ENCODE results near the gene NLRP6. TPM values are rescaled to one million over a fixed set of nuclear protein-coding genes. Genes with fewer than 3 reads are reported as not detected.
"Not testable (repeated sequence)": the region's sequence is repeated elsewhere in the genome, so short reads cannot be mapped to it uniquely, and the experiment has no call there.

Gene NLRP6
- total RNA-seq, 4 donors from 2014 or later: 0.13 to 2.2 (median 0.42) TPM; not detected in 1

DNA sequence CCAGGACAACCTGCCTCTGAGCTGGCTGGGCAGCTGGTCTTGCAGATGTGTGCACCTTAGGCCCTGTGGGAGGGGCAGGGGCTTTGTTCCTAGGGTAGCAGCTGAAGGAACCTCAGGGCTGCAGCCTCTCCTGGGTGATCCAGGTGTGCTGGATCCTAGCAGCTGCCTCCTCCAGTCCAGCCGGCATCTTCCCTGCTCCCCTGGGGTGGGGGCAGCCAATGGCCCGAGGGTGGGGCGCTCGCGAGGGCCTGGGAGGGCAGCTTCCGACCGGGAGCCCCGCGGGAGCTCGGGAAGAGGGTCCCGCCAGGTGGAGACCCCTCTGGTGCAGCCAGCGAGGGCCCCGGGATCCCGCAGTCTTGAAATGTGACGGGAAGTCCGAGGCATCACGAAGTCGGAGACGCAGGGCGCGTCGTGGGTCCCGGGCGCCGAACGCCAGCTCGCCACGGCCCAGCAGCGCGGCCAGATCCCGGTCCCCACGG is 37.3 kb downstream of the NLRP6 start:
- H3K27me3 ChIP-seq: peaks cover 0 to 19% (median 8%) of the 10 kb centered on the region in 4 donors
- 55% methylated on average over 27 of the region's 32 CpGs for WGBS
- intact Hi-C loops (cut with DNase I): no loop called here
- no peaks in the 10 kb centered on the region for H3K36me3 ChIP-seq
- H3K9me3 ChIP-seq: peaks cover 0 to 3% (median 0%) of the 10 kb centered on the region in 4 donors
- DNase-seq (ENCODE audit: extremely low spot score): no peak
- TF ChIP-seq CTCF (IDR thresholded peaks at IDR 0.05) (no peak), POLR2A (IDR thresholded peaks at IDR 0.05; ENCODE audit: low read depth) (no peak), POLR2AphosphoS5 (IDR thresholded peaks at IDR 0.05) (no peak), EP300 (IDR thresholded peaks at IDR 0.05) (no peak)
- H3K4me1 ChIP-seq: peaks cover 8 to 48% (median 42%) of the 10 kb centered on the region in 4 donors
- peak overlapping the region; percentile 52 to 71 (median 56) for H3K4me3 ChIP-seq
- peak overlapping the region; percentile 76 to 86 (median 78) for H3K27ac ChIP-seq (replicated peaks in 1 of 4)

DNA sequence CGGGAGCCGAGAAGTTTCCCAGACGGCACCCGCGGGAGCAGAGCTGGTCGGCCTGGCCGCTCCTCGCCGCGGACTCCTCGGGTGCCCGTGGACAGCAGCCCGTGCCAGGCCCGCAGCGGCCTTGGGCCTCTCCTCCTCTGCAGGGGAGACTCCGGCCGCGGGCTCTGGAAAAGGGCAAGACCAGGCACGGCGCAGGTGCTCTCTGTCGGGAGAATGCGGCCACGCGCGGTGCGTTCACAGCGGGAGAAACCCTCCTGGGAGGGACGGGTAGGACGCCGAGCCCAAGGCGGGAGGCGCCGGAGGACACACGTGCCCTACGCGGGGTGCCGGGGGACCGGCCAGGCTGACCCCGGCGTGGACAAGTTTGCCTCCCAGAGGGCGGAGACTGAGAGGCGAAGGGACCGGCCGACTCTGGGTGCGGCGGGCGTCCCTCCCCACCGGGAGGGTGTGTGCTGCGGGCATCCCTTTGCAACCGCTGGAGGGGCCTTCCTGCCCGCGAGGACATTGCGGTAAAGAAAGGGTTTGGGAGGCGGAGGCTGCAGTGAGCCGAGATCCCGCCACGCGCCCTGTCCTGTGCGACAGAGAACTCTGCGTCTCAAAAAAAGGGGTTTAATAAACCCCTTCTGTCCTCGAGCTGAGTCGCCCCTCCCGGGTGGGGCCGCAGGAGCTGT is 38.0 kb downstream of the NLRP6 start:
- Histone ChIP-seq H3K27ac (replicated peaks in 1 of 4) (peak overlapping the region; percentile 76 to 86 (median 78)), H3K36me3 (no peaks in the 10 kb centered on the region), H3K4me1 (peaks cover 8 to 52% (median 46%) of the 10 kb centered on the region in 4 donors), H3K27me3 (peaks cover 0 to 19% (median 8%) of the 10 kb centered on the region in 4 donors), H3K4me3 (peak overlapping the region; percentile 52 to 71 (median 56)), H3K9me3 (peaks cover 0 to 3% (median 0%) of the 10 kb centered on the region in 4 donors)
- no peak for DNase-seq (ENCODE audit: extremely low spot score)
- intact Hi-C loops (cut with DNase I): no loop called here
- TF ChIP-seq CTCF (IDR thresholded peaks at IDR 0.05): no peak
- no peak for TF ChIP-seq EP300 (IDR thresholded peaks at IDR 0.05)
- TF ChIP-seq POLR2AphosphoS5 (IDR thresholded peaks at IDR 0.05): peak in 1 of 2 donors; percentile 10
- no peak for TF ChIP-seq POLR2A (IDR thresholded peaks at IDR 0.05; ENCODE audit: low read depth)
- 52% methylated on average over 36 of the region's 64 CpGs for WGBS

DNA sequence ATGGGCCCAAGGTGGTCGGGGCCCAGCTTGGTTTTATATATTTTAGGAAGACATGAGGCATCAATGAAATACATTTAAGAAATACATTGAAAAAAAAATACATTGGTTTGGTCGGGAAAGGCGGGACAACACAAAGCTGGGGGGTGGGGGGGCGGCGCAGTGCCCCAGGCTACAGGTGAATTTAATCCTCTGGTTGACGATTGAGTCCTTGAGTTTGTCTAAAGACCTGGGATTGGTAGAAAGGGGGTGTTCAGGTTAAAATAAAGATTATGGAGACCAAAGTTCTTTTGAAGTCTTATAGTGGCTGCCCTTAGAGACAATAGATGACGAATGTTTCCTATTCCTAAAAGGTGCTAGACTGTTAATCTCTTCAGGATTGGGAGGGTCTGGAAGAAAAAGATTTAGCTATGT is 38.7 kb downstream of the NLRP6 start:
- peak overlapping the region; percentile 52 to 71 (median 56) for H3K4me3 ChIP-seq
- H3K9me3 ChIP-seq: peaks cover 0 to 3% (median 0%) of the 10 kb centered on the region in 4 donors
- peak overlapping the region; percentile 76 to 86 (median 78) for H3K27ac ChIP-seq (replicated peaks in 1 of 4)
- intact Hi-C loops (cut with DNase I): no loop called here
- peaks cover 8 to 49% (median 43%) of the 10 kb centered on the region in 4 donors for H3K4me1 ChIP-seq
- H3K36me3 ChIP-seq: no peaks in the 10 kb centered on the region
- TF ChIP-seq POLR2A (IDR thresholded peaks at IDR 0.05; ENCODE audit: low read depth) (no peak), CTCF (IDR thresholded peaks at IDR 0.05) (no peak), POLR2AphosphoS5 (IDR thresholded peaks at IDR 0.05) (no peak), EP300 (IDR thresholded peaks at IDR 0.05) (no peak)
- H3K27me3 ChIP-seq: peaks cover 0 to 19% (median 8%) of the 10 kb centered on the region in 4 donors
- 74% methylated on average over 7 of the region's 7 CpGs for WGBS
- no peak for DNase-seq (ENCODE audit: extremely low spot score)

DNA sequence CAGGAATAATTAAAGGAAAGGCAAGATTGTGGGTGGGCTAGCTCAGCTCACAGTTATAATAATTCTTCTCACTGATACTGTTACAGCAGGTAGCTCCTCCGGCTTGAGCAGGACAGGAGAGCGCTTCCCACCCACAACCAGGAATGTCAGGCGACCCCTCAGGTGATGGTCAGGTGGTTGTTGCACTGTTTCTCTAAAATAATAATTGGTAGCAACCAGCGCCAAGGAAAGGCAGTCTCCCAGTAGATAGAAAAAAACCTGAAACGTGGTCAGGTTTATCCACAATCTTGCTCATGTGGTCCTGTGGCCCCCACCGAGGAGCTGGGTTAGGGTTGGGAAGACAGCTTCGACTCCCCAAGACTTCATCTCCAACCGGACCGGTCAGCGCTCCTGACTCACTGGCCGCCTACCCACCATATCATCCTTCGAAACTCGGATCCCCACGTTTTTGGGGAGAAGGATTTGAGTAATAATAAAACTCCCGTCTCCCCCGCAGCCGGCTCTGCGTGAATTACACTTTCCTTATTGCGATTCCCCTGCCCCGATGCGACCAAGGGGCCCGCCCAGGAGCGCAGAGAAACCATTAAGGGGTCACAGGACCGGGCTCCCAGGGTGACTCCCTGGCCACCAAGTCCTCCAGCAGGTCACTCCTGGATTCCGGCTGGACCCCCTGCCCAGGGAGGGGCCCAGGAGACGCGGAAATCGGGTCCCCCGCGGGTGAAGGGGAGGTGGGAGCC is 39.6 kb downstream of the NLRP6 start:
- Histone ChIP-seq H3K4me3 (peak overlapping the region; percentile 27 to 71 (median 56)), H3K27me3 (peaks cover 0 to 19% (median 8%) of the 10 kb centered on the region in 4 donors), H3K27ac (replicated peaks in 1 of 4) (peak overlapping the region; percentile 76 to 86 (median 78)), H3K4me1 (peaks cover 12 to 43% (median 37%) of the 10 kb centered on the region in 4 donors)
- WGBS: 42% methylated on average over 12 of the region's 30 CpGs
- H3K9me3 ChIP-seq; H3K36me3 ChIP-seq; DNase-seq (ENCODE audit: extremely low spot score); intact Hi-C loops (cut with DNase I): not testable (repeated sequence)

DNA sequence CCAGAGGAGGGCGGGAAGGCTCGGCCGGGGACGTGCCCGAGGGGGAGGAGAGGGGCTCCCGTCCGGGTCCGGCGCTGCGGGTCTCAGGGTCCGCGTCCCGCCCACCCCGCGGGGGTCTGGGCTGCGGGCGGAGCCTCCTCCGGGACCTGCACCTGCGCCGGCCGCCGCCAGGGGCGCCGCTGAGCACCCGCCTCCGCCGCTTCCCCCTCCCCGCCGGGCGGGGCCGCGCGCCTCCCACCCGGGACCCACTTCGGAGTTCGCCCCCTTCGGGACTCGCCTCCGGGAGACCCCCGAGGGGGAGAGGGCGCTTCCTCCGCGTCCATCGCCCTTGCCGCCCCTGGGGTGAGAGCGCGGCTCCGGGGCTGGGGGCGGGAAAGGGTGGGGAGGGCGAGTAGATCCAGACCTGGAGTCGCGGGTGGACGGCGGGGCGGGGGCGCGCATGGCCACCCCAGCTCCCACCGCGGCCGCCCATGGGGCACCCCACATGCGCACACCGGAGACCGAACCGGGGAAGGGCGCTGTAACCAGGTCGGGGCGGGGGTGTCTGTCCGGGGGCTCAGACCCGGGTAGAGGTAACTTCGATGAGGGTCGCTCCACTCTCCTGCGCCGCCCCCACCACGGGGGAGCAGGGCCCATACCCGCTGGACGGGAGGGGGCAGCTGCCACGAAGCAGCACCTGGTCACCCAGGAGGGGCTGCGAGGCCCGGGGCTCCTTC is 40.4 kb downstream of the NLRP6 start:
- peaks cover 8 to 39% (median 35%) of the 10 kb centered on the region in 4 donors for H3K4me1 ChIP-seq
- peaks cover 0 to 19% (median 8%) of the 10 kb centered on the region in 4 donors for H3K27me3 ChIP-seq
- H3K4me3 ChIP-seq: peak overlapping the region; percentile 70 to 97 (median 72)
- WGBS: no CpG with 5 or more reads among the region's 79 CpGs
- H3K9me3 ChIP-seq; intact Hi-C loops (cut with DNase I); DNase-seq (ENCODE audit: extremely low spot score); H3K36me3 ChIP-seq: not testable (repeated sequence)
- peak overlapping the region; percentile 95 to 97 (median 96) for H3K27ac ChIP-seq (replicated peaks in 1 of 4)

Data from esophagus muscularis mucosa (tissue), 4 donors.